GM23338 (cell line): Measurements from ENCODE around the gene FGF22. TPM values are rescaled to one million over a fixed set of nuclear protein-coding genes. Genes with fewer than 3 reads are reported as not detected.

Experiments
- ATAC-seq: fragments of 200-7000 bp; cut with Tn5 transposase; 3 replicates; pipeline ENCODE4 v1.9.1; 2020
- DNase-seq: peaks from one replicate; pipeline ENCODE4 v3.0.0-alpha.2; 2015; ENCODE audit warnings: low spot score
- H2AFZ ChIP-seq: fragments of 200-600 bp; sonication (generic); 2 replicates; pipeline ENCODE4 v1.8.0; 2016; ENCODE audit warnings: antibody characterized with exemption, mild to moderate bottlenecking, moderate library complexity
- H3F3A ChIP-seq: fragments of 200-600 bp; sonication (generic); replicated peaks from 2 replicates; pipeline ENCODE4 v1.8.0; 2017; ENCODE audit warnings: antibody characterized with exemption, mixed run types, low read depth
- H3K27ac ChIP-seq: fragments of 200-600 bp; sonication (generic); 2 replicates; pipeline ENCODE4 v1.6.1; 2016; ENCODE audit warnings: low read depth
- H3K27me3 ChIP-seq: fragments of 200-600 bp; sonication (generic); 2 replicates; pipeline ENCODE4 v1.8.0; 2016; ENCODE audit warnings: mild to moderate bottlenecking, mixed run types, moderate library complexity; ENCODE audit not compliant: insufficient read depth
- H3K36me3 ChIP-seq: fragments of 200-600 bp; sonication (generic); 2 replicates; pipeline ENCODE4 v1.8.0; 2016; ENCODE audit warnings: mild to moderate bottlenecking; ENCODE audit not compliant: insufficient read depth
- H3K4me1 ChIP-seq: fragments of 200-600 bp; sonication (generic); 2 replicates; pipeline ENCODE4 v1.8.0; 2016; ENCODE audit warnings: mild to moderate bottlenecking, moderate library complexity; ENCODE audit not compliant: insufficient read depth
- H3K4me2 ChIP-seq: fragments of 200-600 bp; sonication (generic); 2 replicates; pipeline ENCODE4 v1.7.1; 2017; ENCODE audit warnings: mixed run types
- H3K4me3 ChIP-seq: fragments of 200-600 bp; sonication (generic); 2 replicates; pipeline ENCODE4 v1.6.1; 2016; ENCODE audit warnings: mixed run types
- H3K79me2 ChIP-seq: fragments of 200-600 bp; sonication (generic); replicated peaks from 2 replicates; pipeline ENCODE4 v1.8.0; 2017; ENCODE audit warnings: mild to moderate bottlenecking; ENCODE audit not compliant: insufficient read depth
- H3K9me2 ChIP-seq: fragments of 200-600 bp; sonication (generic); 2 replicates; pipeline ENCODE4 v1.8.0; 2017; ENCODE audit not compliant: insufficient read depth
- H4K20me1 ChIP-seq: fragments of 200-600 bp; sonication (generic); replicated peaks from 2 replicates; pipeline ENCODE4 v1.8.0; 2017; ENCODE audit warnings: mild to moderate bottlenecking; ENCODE audit not compliant: insufficient read depth
- H3K27ac Mint-ChIP-seq: 2 replicates; pipeline ENCODE4 v1.8.0; 2020; ENCODE audit warnings: inconsistent platforms, mild to moderate bottlenecking, moderate library complexity, mixed read lengths
- H3K27me3 Mint-ChIP-seq: 3 replicates; pipeline ENCODE4 v1.8.0; 2022; ENCODE audit warnings: low read depth, mild to moderate bottlenecking, moderate library complexity, mixed read lengths, inconsistent platforms; ENCODE audit not compliant: insufficient read depth, poor library complexity
- H3K36me3 Mint-ChIP-seq: 3 replicates; pipeline ENCODE4 v1.8.0; 2021; ENCODE audit warnings: low read depth, mild to moderate bottlenecking, inconsistent platforms, moderate library complexity, mixed read lengths
- H3K4me1 Mint-ChIP-seq: 3 replicates; pipeline ENCODE4 v1.8.0; 2020; ENCODE audit warnings: mild to moderate bottlenecking, inconsistent platforms, mixed read lengths
- H3K4me3 Mint-ChIP-seq: 3 replicates; pipeline ENCODE4 v1.8.0; 2021; ENCODE audit warnings: moderate library complexity, mild to moderate bottlenecking, inconsistent platforms, mixed read lengths
- H3K9me3 Mint-ChIP-seq: 3 replicates; pipeline ENCODE4 v1.8.0; 2020; ENCODE audit warnings: moderate library complexity, mild to moderate bottlenecking, inconsistent platforms, mixed read lengths
- CREB1 ChIP-seq: fragments of 250-450 bp; sonication (Bioruptor Pico); IDR thresholded peaks from 2 replicates; pipeline ENCODE4 v1.5.0; 2020; ENCODE audit warnings: low read depth, mild to moderate bottlenecking, moderate library complexity
- CTCF ChIP-seq, 2 experiments: fragments of 200-600 bp in 1 of 2; sonication (generic) in 1 of 2; conservative IDR thresholded peaks; 2 replicates each; pipeline versions ENCODE4 v1.5.1 to v1.6.1; 2016 to 2017; ENCODE audit warnings: antibody characterized with exemption in 2 of 2, low read depth in 2 of 2, mild to moderate bottlenecking in 2 of 2, moderate library complexity in 1 of 2
- ETS1 ChIP-seq: IDR thresholded peaks from 2 replicates; pipeline ENCODE4 v1.6.1; 2016; ENCODE audit warnings: antibody characterized with exemption
- EZH2 ChIP-seq: fragments of 200-600 bp; sonication (generic); IDR thresholded peaks from one replicate; pipeline ENCODE4 v1.8.0; 2017; ENCODE audit warnings: antibody characterized with exemption, mild to moderate bottlenecking, low read depth; ENCODE audit not compliant: unreplicated experiment
- JUNB ChIP-seq: IDR thresholded peaks from one replicate; pipeline ENCODE4 v1.6.1; 2016; ENCODE audit warnings: antibody characterized with exemption; ENCODE audit not compliant: unreplicated experiment
- ZNF114 ChIP-seq: fragments of 250-450 bp; sonication (Bioruptor Pico); IDR thresholded peaks from 2 replicates; pipeline ENCODE4 v1.5.0; 2020; ENCODE audit warnings: mild to moderate bottlenecking, moderate library complexity
- polyA plus RNA-seq: library from polyadenylated mRNA; unstranded; fragments of >200 nt; fragmentation: Nextera tagmentation; extraction: Ambion mirVana; gene quantifications from 2 replicates; pipeline ENCODE4 v1.2.1, GENCODE V29; 2016
- total RNA-seq: library from RNA; depleted of rRNA; stranded (reverse); fragments of >200 nt; shearing (Covaris generic); gene quantifications from 2 replicates; pipeline ENCODE4 v1.2.3, GENCODE V29; 2014

Gene FGF22
- total and polyA plus RNA-seq, 2 experiments from 2014 or later, result 1.0 to 2.8 TPM

GRCh38 chr19:610071-610800 lies 29.4 kb upstream of the FGF22 start:
- peak; percentile 26; the same call in 2 of the 3 replicates for ATAC-seq

GRCh38 chr19:610801-611480 lies 28.7 kb upstream of the FGF22 start:
- H3K27me3 ChIP-seq, result no peaks in the 10 kb centered on the region
- peaks cover 17% of the 10 kb centered on the region for H3K27me3 Mint-ChIP-seq
- ATAC-seq (peak; percentile 16; the same call in 2 of the 3 replicates), DNase-seq (no peak)
- H3K4me3 Mint-ChIP-seq, result no peak overlapping the region; the same call in 2 of the 3 replicates
- no peaks in the 10 kb centered on the region; the same call in none of the 2 replicates for H4K20me1 ChIP-seq
- H3K4me1 ChIP-seq, result no peaks in the 10 kb centered on the region
- H3K27ac Mint-ChIP-seq, result no peak overlapping the region
- H3K27ac ChIP-seq, result no peak overlapping the region
- no peaks in the 10 kb centered on the region for H3K36me3 ChIP-seq
- peaks cover 6% of the 10 kb centered on the region for H3K4me1 Mint-ChIP-seq
- no peak overlapping the region for H2AFZ ChIP-seq
- H3K4me2 ChIP-seq, result no peak overlapping the region
- H3K9me2 ChIP-seq, result no peaks in the 10 kb centered on the region
- peaks cover 8% of the 10 kb centered on the region; the same call in 1 of the 3 replicates for H3K9me3 Mint-ChIP-seq
- H3K4me3 ChIP-seq, result no peak overlapping the region
- no peaks in the 10 kb centered on the region for H3K79me2 ChIP-seq
- H3F3A ChIP-seq, result no peaks in the 10 kb centered on the region
- peaks cover 8% of the 10 kb centered on the region; the same call in 1 of the 3 replicates for H3K36me3 Mint-ChIP-seq
- TF ChIP-seq CTCF (conservative IDR thresholded peaks at IDR 0.05; ENCODE audit: low read depth in 2 of 2), result no peak
- no peak for TF ChIP-seq ETS1
- no peak for TF ChIP-seq ZNF114 (CRISPR knock-in tag)
- TF ChIP-seq EZH2, result no peak
- no peak for TF ChIP-seq CREB1 (CRISPR knock-in tag)

More at GRCh38 chr19:610071-610800, 29.4 kb upstream of the FGF22 start:
- DNase-seq, result no peak
- H3K4me3 ChIP-seq, result no peak overlapping the region
- peaks cover 12% of the 10 kb centered on the region for H3K27me3 Mint-ChIP-seq
- no peak for TF ChIP-seq CTCF (conservative IDR thresholded peaks at IDR 0.05; ENCODE audit: low read depth in 2 of 2)
- no peak for TF ChIP-seq ETS1
- no peak for TF ChIP-seq CREB1 (CRISPR knock-in tag)
- TF ChIP-seq JUNB, result no peak
- H3K27me3 ChIP-seq, result no peaks in the 10 kb centered on the region
- H3K27ac Mint-ChIP-seq, result no peak overlapping the region; the same call in 1 of the 2 replicates
- no peaks in the 10 kb centered on the region for H3K79me2 ChIP-seq
- H3K36me3 Mint-ChIP-seq, result peaks cover 5% of the 10 kb centered on the region; the same call in 1 of the 3 replicates
- no peak overlapping the region for H3K4me3 Mint-ChIP-seq
- no peak overlapping the region for H2AFZ ChIP-seq
- H3K9me3 Mint-ChIP-seq, result peaks cover 8% of the 10 kb centered on the region; the same call in 1 of the 3 replicates
- peaks cover 4% of the 10 kb centered on the region for H3K4me1 Mint-ChIP-seq
- H3K4me1 ChIP-seq, result no peaks in the 10 kb centered on the region
- no peak overlapping the region for H3K4me2 ChIP-seq
- H3F3A ChIP-seq, result no peaks in the 10 kb centered on the region
- no peak overlapping the region for H3K27ac ChIP-seq
- H3K36me3 ChIP-seq, result no peaks in the 10 kb centered on the region
- H4K20me1 ChIP-seq, result no peaks in the 10 kb centered on the region; the same call in none of the 2 replicates
- no peaks in the 10 kb centered on the region for H3K9me2 ChIP-seq
